Retinal pigment epithelial cell (primary cell): Measurements from ENCODE around the gene CNPY1.

Source experiments
- DNase-seq: peaks from one replicate; pipeline ENCODE4 v3.0.0-alpha.2; 2010; ENCODE audit warnings: low read depth
- H3K4me3 ChIP-seq: 2 replicates; pipeline ENCODE4 v1.5.1; 2011; ENCODE audit warnings: mild to moderate bottlenecking, low read length, control low read depth, moderate library complexity
- CTCF ChIP-seq: conservative IDR thresholded peaks from 2 replicates; pipeline ENCODE4 v1.5.1; 2011; ENCODE audit warnings: low read depth, low read length, control low read depth, inconsistent platforms

CNPY1 gene

GRCh38 chr7:155578016-155578415 lies 31.7 kb upstream of the CNPY1 start:
- DNase-seq, result no peak
- TF ChIP-seq CTCF, result no peak
- no peak overlapping the region for H3K4me3 ChIP-seq

- DNase-seq, result no peak
- H3K4me3 ChIP-seq, result no peak overlapping the region
- no peak for TF ChIP-seq CTCF
Observed at GRCh38 chr7:155577509-155577905, 31.1 kb upstream of the CNPY1 start.

- TF ChIP-seq CTCF, result no peak
- H3K4me3 ChIP-seq, result no peak overlapping the region
- DNase-seq, result no peak
Observed at GRCh38 chr7:155576900-155577508, 30.6 kb upstream of the CNPY1 start.

GRCh38 chr7:155576416-155576815 lies 30.1 kb upstream of the CNPY1 start:
- H3K4me3 ChIP-seq, result no peak overlapping the region
- TF ChIP-seq CTCF, result no peak
- no peak for DNase-seq

GRCh38 chr7:155574556-155575290 lies 28.4 kb upstream of the CNPY1 start:
- no peak for TF ChIP-seq CTCF
- no peak for DNase-seq
- no peak overlapping the region for H3K4me3 ChIP-seq

- H3K4me3 ChIP-seq, result no peak overlapping the region
- no peak for TF ChIP-seq CTCF
- no peak for DNase-seq
Observed at GRCh38 chr7:155571581-155572345, 25.4 kb upstream of the CNPY1 start.
